GM12891 (cell line): ENCODE results near the gene DMKN.
"Not testable (repeated sequence)": the region's sequence is repeated elsewhere in the genome, so short reads cannot be mapped to it uniquely, and the experiment has no call there.

Experiments used
- POLR2A ChIP-seq: IDR thresholded peaks from 2 replicates; pipeline ENCODE4 v1.6.1; 2011; ENCODE audit warnings: low read depth, low read length, control low read depth
- POLR2AphosphoS5 ChIP-seq: IDR thresholded peaks from 2 replicates; pipeline ENCODE4 v1.6.1; 2011; ENCODE audit warnings: low read depth, low read length, control low read depth
- SPI1 ChIP-seq: IDR thresholded peaks from 2 replicates; pipeline ENCODE4 v1.6.1; 2011; ENCODE audit warnings: low read depth, low read length, control low read depth
- TAF1 ChIP-seq: IDR thresholded peaks from 2 replicates; pipeline ENCODE4 v1.6.1; 2011; ENCODE audit warnings: low read depth, low read length, control low read depth

GRCh38 chr19:35462956-35463355, 50.5 kb downstream of the DMKN start:
- TF ChIP-seq POLR2A, POLR2AphosphoS5, TAF1, SPI1: not testable (repeated sequence)
